GM18861 (cell line): ENCODE results near the gene VPREB3.

ENCODE experiments used
- ATAC-seq: cut with Tn5 transposase; IDR thresholded peaks from one replicate; pipeline ENCODE4 v1.9.1; 2021; ENCODE audit not compliant: unreplicated experiment

The VPREB3 gene

GRCh38 chr22:23754220-23754919, at the start of gene VPREB3:
Gene VPREB3 (minus strand): TSS chr22:23754425. CDS start chr22:23754363, 62 bp downstream.
- no peak for ATAC-seq

- no peak for ATAC-seq
Observed at GRCh38 chr22:23803001-23803819, 49.0 kb upstream of the VPREB3 start.

- no peak for ATAC-seq
Observed at GRCh38 chr22:23801886-23802377, 47.7 kb upstream of the VPREB3 start.

DNA sequence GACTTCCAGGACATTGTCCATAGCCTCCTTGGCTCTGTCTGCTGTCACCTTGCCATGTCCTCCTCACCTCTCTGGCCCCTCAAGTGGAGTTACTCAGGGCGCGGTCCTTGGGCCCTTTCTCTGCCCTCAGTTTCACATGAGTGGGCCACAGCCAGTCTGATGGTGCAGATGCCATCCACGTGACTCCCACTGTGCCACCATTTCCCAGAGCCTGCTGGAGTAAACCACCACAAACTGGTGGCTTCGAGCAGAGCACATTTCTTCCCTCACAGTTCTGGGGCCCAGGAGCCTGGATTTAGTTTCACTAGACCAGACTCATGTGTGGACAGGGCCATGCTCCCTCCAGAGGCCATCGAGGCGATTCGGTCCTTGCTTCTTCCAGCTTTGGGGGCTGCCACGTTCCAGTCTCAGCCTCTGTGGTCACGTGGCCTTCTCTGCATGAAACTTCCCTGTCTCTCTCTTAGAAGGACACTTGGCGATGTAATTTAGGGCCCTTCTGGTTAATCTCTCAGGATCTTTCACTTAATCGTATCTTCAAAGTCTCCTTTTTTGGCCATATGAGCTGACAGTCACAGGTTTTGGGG, 47.1 kb upstream of the VPREB3 start:
- peak; percentile 3 for ATAC-seq

GRCh38 chr22:23800297-23801237, 46.3 kb upstream of the VPREB3 start:
- peak; percentile 65 for ATAC-seq

GRCh38 chr22:23796461-23796860, 42.2 kb upstream of the VPREB3 start:
- no peak for ATAC-seq

- no peak for ATAC-seq
Observed at GRCh38 chr22:23793326-23793725, 39.1 kb upstream of the VPREB3 start.

DNA sequence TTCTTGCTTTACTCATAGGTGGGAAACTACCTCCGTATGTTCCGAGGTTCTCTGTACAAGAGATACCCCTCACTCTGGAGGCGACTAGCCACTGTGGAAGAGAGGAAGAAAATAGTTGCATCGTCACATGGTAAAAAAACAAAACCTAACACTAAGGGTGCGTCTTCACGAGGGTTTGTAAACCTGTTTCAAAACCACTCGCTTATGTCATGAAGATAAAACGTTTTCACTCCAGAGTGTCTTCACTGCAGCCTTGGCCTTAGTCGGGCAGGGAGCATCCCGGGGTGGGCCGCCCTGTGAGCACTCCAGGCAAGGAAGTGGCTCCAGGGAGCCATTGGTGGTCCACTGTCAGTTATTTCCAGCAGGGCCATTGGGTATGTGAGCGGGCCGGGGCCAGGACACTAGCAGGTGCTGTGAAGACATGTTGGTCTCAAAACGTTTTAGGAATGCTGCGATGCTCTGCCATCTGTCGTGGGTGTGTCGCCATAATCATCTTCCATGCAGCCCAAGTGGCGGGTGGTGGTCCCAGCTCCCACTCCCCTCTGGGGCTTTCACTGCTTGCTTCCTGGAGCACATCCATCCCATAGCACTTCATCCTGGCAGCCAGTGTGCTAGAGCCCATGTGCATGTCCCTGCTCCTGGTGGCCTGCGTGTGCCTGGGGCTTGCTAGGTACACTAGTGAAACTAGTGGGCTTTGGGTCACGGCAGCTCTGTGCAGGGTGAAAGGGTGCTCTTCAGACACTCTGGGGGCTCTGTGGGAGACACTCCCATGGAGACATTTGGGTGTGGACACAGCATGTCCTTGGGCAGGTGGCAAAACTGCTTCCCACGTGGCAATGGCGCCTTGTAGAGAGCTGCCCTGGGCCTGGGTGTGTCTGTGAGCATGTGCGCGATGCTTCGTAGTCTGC, 37.8 kb upstream of the VPREB3 start:
- no peak for ATAC-seq

- no peak for ATAC-seq
Observed at GRCh38 chr22:23790819-23791737, 36.9 kb upstream of the VPREB3 start.

GRCh38 chr22:23789638-23790037, 35.4 kb upstream of the VPREB3 start:
- no peak for ATAC-seq

DNA sequence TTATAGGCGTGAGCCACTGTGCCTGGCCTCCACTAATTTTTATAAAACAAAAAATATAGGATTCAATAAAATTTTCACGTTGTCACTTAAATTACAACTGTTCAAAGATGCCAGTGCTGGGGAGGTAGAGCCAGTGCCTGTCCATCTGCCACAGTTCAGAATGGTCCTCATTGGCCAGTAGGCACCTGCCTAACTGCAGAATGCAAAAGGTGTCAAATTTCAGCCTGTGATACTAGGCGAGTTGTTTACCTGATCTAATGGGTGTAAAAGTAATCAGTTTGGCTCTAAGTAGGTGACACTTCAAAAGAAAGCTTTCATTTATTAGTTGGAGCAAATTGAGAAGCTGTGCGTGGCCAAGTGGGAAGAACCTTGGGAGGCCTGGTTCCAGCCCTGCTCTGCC, 34.9 kb upstream of the VPREB3 start:
- ATAC-seq = no peak

DNA sequence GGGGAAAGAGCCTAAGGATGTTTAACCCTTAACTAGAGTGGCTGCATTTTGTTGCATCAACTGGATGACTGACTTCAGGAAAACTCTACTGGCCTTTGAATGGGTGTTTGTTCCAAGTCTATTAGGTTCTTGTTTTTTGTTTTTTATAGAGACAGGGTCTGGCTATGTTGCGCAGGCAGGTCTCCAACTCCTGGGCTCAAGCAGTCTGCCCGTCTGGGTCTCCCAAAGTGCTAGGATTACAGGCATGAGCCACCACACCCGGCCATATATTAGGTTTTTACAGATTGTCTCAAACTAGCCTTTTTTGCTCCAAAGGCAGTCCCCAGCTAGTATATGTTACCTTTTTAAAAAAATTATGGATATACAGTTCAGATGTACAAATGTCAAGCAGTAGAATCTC, 33.7 kb upstream of the VPREB3 start:
- ATAC-seq = no peak

DNA sequence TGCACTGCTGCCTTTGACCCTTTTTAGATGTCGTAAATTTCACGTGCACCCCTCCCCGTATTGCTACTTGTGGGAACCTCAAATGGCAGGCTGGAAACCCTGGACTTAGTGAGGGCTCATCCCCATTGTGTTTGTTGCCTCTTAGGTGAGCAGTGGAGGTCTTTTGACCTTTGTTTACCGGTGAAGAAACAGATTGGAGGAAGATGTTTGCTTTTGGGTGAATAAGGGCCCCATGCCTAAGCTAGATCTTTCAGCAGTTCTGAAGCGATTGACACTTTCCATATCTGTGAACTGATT, 33.3 kb upstream of the VPREB3 start:
- ATAC-seq = no peak

DNA sequence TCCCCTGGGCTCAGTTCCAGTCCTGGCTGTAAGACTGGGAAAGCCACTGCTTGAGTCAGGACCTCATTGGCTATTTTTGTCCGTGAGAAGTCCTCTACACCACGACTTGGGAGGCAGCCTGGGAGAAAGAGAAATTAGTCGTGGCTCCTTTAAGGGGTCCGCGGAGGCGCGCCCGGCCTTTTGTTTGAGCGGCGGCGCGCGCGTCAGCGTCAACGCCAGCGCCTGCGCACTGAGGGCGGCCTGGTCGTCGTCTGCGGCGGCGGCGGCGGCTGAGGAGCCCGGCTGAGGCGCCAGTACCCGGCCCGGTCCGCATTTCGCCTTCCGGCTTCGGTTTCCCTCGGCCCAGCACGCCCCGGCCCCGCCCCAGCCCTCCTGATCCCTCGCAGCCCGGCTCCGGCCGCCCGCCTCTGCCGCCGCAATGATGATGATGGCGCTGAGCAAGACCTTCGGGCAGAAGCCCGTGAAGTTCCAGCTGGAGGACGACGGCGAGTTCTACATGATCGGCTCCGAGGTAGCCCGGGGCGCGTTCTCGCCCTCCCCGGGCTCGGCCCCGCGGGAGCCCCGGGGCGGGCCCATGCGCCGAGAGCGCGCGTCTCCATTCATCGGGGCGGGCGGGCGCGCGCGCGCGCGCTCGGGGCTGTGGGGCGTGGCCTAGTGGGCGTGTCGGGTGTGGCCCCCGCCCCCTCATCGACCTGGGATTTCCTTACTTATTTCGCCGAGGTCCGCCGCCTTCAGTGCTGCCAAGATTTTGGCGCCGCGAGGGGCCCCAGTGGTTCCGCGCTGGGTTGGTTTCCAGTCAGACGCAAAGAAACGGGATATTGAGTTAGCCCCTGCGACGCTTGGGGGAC, 32.8 kb upstream of the VPREB3 start, which contains the start of gene SMARCB1:
TSS of gene SMARCB1 (plus strand) at position 215 of the 848 bp plus-strand sequence. CDS start at position 419, 204 bp downstream.
- ATAC-seq = peak; percentile 58

DNA sequence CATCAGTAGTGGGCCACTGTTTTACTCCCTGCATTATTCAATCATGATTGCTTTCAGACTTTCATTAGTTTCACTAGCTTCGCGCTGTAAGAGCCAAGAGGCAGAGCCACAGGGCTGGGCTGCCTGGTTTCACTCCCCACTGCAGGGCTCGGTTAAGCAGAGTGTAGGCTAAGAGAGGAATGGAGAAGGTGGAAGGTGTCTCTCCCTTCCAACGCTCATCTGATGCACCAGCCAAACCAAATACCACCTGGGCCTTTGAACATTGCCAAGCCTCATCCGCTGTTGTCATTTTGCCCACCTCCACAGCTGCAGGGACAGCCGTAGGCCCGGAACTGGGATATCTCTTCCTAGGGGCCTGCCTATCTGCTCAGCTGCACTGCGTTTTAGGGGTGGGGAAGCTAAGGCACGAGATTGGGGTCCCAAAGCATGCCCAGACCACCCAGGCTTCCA, 32.1 kb upstream of the VPREB3 start:
- no peak for ATAC-seq

GRCh38 chr22:23784215-23784732, 30.0 kb upstream of the VPREB3 start:
- no peak for ATAC-seq
